PC-3 (cell line): ENCODE data around the gene ADGRG3. TPM values are rescaled to one million over a fixed set of nuclear protein-coding genes. Genes with fewer than 3 reads are reported as not detected.

Source experiments
- ATAC-seq: fragments of 200-7000 bp; cut with Tn5 transposase; 2 replicates; pipeline ENCODE4 v1.9.1; 2020; ENCODE audit warnings: mild to moderate bottlenecking, moderate library complexity
- BruUV-seq: library from RNA; stranded (reverse); fragments of 400-500 nt; replicated peaks from 2 replicates; lab custom pipeline; 2021; lab: Mats Ljungman, UMichigan
- CTCF ChIA-PET: fragments of 300-600 bp; sonication (Branson Sonifier 250); formaldehyde crosslinking; loops from one replicate; lab custom pipeline; 2022; ENCODE audit warnings: antibody characterized with exemption; lab: Charles Lee
- POLR2A ChIA-PET: fragments of 300-600 bp; sonication (Branson Sonifier 250); formaldehyde crosslinking; loops from one replicate; lab custom pipeline; 2022; ENCODE audit warnings: antibody characterized with exemption; ENCODE audit not compliant: unreplicated experiment; lab: Charles Lee
- DNase-seq: peaks from one replicate; pipeline ENCODE4 v3.0.0-alpha.2; 2015
- H2AFZ ChIP-seq: fragments of 300-600 bp; sonication (generic); 2 replicates; pipeline ENCODE4 v1.6.0; 2016; ENCODE audit warnings: antibody characterized with exemption, low read length
- H3F3A ChIP-seq: fragments of 300-600 bp; sonication (generic); one replicate; pipeline ENCODE4 v1.6.0; 2017; ENCODE audit warnings: antibody characterized with exemption, low read length, control low read depth, mild to moderate bottlenecking; ENCODE audit not compliant: unreplicated experiment
- H3K27ac ChIP-seq: fragments of 300-600 bp; sonication (generic); 2 replicates; pipeline ENCODE4 v1.5.1; 2016; ENCODE audit warnings: mild to moderate bottlenecking, low read length
- H3K27me3 ChIP-seq: fragments of 300-600 bp; sonication (generic); 2 replicates; pipeline ENCODE4 v1.6.1; 2016; ENCODE audit warnings: low read length, mixed read lengths
- H3K36me3 ChIP-seq: fragments of 300-600 bp; sonication (generic); 2 replicates; pipeline ENCODE4 v1.6.1; 2016; ENCODE audit warnings: low read depth, mixed run types, low read length, mixed read lengths
- H3K4me1 ChIP-seq: fragments of 300-600 bp; sonication (generic); 2 replicates; pipeline ENCODE4 v1.5.1; 2016; ENCODE audit warnings: low read length; ENCODE audit not compliant: insufficient read depth
- H3K4me2 ChIP-seq: fragments of 300-600 bp; sonication (generic); 2 replicates; pipeline ENCODE4 v1.6.0; 2016; ENCODE audit warnings: low read length
- H3K4me3 ChIP-seq: fragments of 300-600 bp; sonication (generic); 2 replicates; pipeline ENCODE4 v1.5.1; 2016; ENCODE audit warnings: mild to moderate bottlenecking, low read length, mixed read lengths
- H3K79me2 ChIP-seq: fragments of 300-600 bp; sonication (generic); 2 replicates; pipeline ENCODE4 v1.6.1; 2017; ENCODE audit warnings: low read length, mixed read lengths
- H3K9ac ChIP-seq: fragments of 300-600 bp; sonication (generic); 2 replicates; pipeline ENCODE4 v1.6.0; 2016; ENCODE audit warnings: mild to moderate bottlenecking, low read length
- H3K9me2 ChIP-seq: fragments of 300-600 bp; sonication (generic); replicated peaks from 2 replicates; pipeline ENCODE4 v1.6.1; 2016; ENCODE audit warnings: mixed run types, low read length, mixed read lengths
- H3K9me3 ChIP-seq: fragments of 300-600 bp; sonication (generic); 2 replicates; pipeline ENCODE4 v1.6.1; 2016; ENCODE audit warnings: low read length, mixed read lengths
- H4K20me1 ChIP-seq: fragments of 300-600 bp; sonication (generic); 2 replicates; pipeline ENCODE4 v1.6.1; 2016; ENCODE audit warnings: low read length, mixed read lengths
- EZH2 ChIP-seq: fragments of 300-600 bp; sonication (generic); IDR thresholded peaks from one replicate; pipeline ENCODE4 v1.6.1; 2017; ENCODE audit warnings: antibody characterized with exemption, mild to moderate bottlenecking, low read length; ENCODE audit not compliant: unreplicated experiment
- EZH2phosphoT487 ChIP-seq: fragments of 300-600 bp; sonication (generic); IDR thresholded peaks from 2 replicates; pipeline ENCODE4 v1.6.1; 2018; ENCODE audit warnings: mild to moderate bottlenecking, antibody characterized with exemption, low read length, borderline replicate concordance
- intact Hi-C: fragments of 100-400 bp; cut with micrococcal nuclease; formaldehyde crosslinking; loops from 2 replicates; pipeline ENCODE4 v1.9.0; 2023
- total RNA-seq: library from RNA; depleted of rRNA; stranded (reverse); fragments of >200 nt; gene quantifications from 2 replicates; pipeline ENCODE4 v1.2.3, GENCODE V29; 2014
- TF ChIP-seq, protein P1 (sequence below): fragments of 300-600 bp; sonication (generic); conservative IDR thresholded peaks from 2 replicates; pipeline ENCODE4 v1.5.1; 2017; ENCODE audit warnings: antibody characterized with exemption, low read depth, mild to moderate bottlenecking, low read length

ADGRG3 gene
- total RNA-seq, 1 experiment from 2014 or later: not detected

DNA sequence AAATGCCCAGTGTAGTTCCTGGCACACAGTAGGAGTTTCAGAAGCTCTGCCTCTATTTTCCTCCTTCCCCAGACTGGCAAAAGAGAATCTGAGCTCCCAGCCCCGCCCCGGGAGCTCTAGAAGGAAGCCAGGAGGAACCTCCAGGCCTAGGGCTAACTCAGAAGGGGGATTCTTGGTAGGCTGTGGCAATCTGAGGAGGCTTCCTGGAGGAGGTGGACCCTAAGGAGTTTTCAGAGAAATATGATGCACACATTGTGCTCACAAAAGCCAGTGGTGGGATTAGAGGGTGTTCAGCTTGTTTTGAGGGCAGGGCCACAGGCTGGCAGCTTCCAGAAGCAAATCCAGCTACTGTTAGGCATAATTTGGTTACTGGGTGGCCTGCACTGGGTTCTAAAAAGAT, 29.7 kb upstream of the ADGRG3 start:
- Histone ChIP-seq H3K9me2 (no peaks in the 10 kb centered on the region), H3K79me2 (0 out of 2 replicates have a peak, but pooled peaks cover 10% of the 10 kb centered on the region), H3K9me3 (no peaks in the 10 kb centered on the region), H3K4me3 (no peak overlapping the region), H3K27me3 (no peaks in the 10 kb centered on the region), H3K4me2 (no peak overlapping the region), H3K36me3 (no peaks in the 10 kb centered on the region; the same call in 1 of the 2 replicates), H2AFZ (no peak overlapping the region), H3K27ac (no peak overlapping the region), H3K4me1 (peaks cover 40% of the 10 kb centered on the region), H3K9ac (no peak overlapping the region), H4K20me1 (no peaks in the 10 kb centered on the region), H3F3A (no peaks in the 10 kb centered on the region)
- DNase-seq (no peak), ATAC-seq (no peak)
- ChIA-PET POLR2A (interaction anchor here (0.9 kb wide), 1 partner anchor 10 kb away, joined by 5 read pairs; the partner anchor contains the start of gene ADGRG1), CTCF (interaction anchor here (0.5 kb wide), 1 partner anchor 47 kb away, joined by 3 read pairs; no protein-coding TSS in a partner anchor)
- TF ChIP-seq EZH2phosphoT487: no peak
- no peak for TF ChIP-seq EZH2
- intact Hi-C loops: no loop called here
- BruUV-seq: no TSS peak

DNA sequence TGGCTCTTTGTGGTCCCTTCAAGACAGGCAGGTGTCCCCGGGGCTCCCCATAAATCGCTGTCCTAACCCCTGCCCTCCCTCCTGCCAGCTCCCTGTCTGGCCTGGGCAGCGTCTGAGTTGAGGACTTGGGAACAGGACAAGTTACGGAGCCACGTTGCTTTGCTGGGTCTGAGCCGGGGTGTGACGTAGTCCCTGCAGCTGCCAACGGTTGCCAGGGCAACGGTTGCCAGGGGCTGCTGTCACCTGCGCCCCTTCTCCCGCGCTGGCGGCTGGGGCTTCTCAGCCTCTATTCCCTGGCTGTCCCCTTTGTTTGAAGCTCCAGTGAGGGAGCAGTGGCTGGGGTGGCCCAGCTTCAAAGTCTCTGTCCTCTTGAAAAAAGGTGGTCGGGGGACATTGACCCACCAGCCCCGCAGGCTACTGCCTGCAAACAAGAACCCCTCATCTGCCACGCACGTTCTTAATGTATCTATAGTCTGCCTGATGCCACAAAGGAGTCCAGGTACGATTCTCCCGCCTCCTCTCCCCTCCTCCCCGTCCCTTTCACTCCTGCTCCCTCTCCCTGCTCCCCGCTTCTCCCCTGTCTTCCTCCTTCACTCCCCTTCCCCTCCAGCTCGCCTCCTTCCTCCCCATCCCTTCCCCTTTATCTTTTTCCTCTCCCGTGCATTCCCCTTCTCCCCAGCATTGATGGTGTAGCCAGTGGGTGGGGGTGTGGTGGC, 28.8 kb upstream of the ADGRG3 start:
- Histone ChIP-seq H3K27ac (no peak overlapping the region), H3K4me3 (no peak overlapping the region), H3K4me1 (peaks cover 40% of the 10 kb centered on the region), H3K27me3 (no peaks in the 10 kb centered on the region), H3K4me2 (no peak overlapping the region), H3K9me3 (no peaks in the 10 kb centered on the region), H3K9me2 (no peaks in the 10 kb centered on the region), H3K79me2 (0 out of 2 replicates have a peak, but pooled peaks cover 4% of the 10 kb centered on the region), H3K9ac (no peak overlapping the region), H3F3A (no peaks in the 10 kb centered on the region), H4K20me1 (no peaks in the 10 kb centered on the region), H2AFZ (no peak overlapping the region), H3K36me3 (peaks cover 5% of the 10 kb centered on the region)
- no peak for DNase-seq
- intact Hi-C loops: no loop called here
- TF ChIP-seq, protein P1, sequence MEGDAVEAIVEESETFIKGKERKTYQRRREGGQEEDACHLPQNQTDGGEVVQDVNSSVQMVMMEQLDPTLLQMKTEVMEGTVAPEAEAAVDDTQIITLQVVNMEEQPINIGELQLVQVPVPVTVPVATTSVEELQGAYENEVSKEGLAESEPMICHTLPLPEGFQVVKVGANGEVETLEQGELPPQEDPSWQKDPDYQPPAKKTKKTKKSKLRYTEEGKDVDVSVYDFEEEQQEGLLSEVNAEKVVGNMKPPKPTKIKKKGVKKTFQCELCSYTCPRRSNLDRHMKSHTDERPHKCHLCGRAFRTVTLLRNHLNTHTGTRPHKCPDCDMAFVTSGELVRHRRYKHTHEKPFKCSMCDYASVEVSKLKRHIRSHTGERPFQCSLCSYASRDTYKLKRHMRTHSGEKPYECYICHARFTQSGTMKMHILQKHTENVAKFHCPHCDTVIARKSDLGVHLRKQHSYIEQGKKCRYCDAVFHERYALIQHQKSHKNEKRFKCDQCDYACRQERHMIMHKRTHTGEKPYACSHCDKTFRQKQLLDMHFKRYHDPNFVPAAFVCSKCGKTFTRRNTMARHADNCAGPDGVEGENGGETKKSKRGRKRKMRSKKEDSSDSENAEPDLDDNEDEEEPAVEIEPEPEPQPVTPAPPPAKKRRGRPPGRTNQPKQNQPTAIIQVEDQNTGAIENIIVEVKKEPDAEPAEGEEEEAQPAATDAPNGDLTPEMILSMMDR: no peak
- TF ChIP-seq EZH2: no peak
- TF ChIP-seq EZH2phosphoT487: no peak
- ChIA-PET POLR2A (no interaction called here), CTCF (no interaction called here)
- ATAC-seq: no peak
- BruUV-seq: no TSS peak

DNA sequence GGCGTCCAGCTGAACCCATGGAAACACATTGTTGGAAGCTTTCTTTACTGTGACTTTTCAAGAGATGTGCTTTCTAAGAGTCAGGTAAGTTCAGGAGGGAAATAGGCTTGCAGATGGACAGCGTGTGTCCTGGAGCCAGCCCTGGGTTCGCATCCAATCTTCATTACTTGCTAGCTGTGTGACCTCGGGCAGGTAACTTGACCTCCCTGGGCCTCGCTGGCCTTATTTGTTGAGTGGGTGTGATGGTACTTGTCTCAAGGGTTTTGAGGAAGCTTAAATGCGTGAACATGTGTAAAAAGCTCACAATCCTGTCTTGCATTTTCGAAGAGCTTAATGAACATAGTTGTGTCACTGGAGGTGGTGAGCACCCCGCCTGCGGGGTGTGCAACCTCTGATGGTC, 27.9 kb upstream of the ADGRG3 start:
- Histone ChIP-seq H3K9ac (no peak overlapping the region), H3K36me3 (peaks cover 10% of the 10 kb centered on the region), H3K9me2 (no peaks in the 10 kb centered on the region), H3F3A (no peaks in the 10 kb centered on the region), H2AFZ (no peak overlapping the region), H3K4me2 (no peak overlapping the region), H3K27ac (no peak overlapping the region), H3K9me3 (no peaks in the 10 kb centered on the region), H3K4me1 (peaks cover 36% of the 10 kb centered on the region), H4K20me1 (no peaks in the 10 kb centered on the region), H3K4me3 (no peak overlapping the region), H3K27me3 (no peaks in the 10 kb centered on the region), H3K79me2 (0 out of 2 replicates have a peak, but pooled peaks cover 4% of the 10 kb centered on the region)
- no TSS peak for BruUV-seq
- POLR2A ChIA-PET: no interaction called here
- ATAC-seq (no peak), DNase-seq (no peak)
- intact Hi-C loops: loop anchor here (10.0 kb wide), 1 partner anchor 365 kb away; the partner anchor contains the start of genes USB1 and ZNF319
- CTCF ChIA-PET: no interaction called here
- TF ChIP-seq EZH2phosphoT487: no peak
- TF ChIP-seq EZH2: no peak
- TF ChIP-seq, protein P1: no peak
